Stimulated activated CD4-positive, alpha-beta T cell treated with anti-CD3 and anti-CD28 coated beads, Interleukin-1b, Interleukin-23, amount 100 ng/mL, for 48 hours (primary cell): ENCODE results near the gene FAM162B.
"Not testable (repeated sequence)": the region's sequence is repeated elsewhere in the genome, so short reads cannot be mapped to it uniquely, and the experiment has no call there.

Source experiments
- DNase-seq: peaks from one replicate; pipeline ENCODE4 v3.0.0-alpha.2; 2020

FAM162B gene

GRCh38 chr6:116714761-116715160 lies 50.8 kb downstream of the FAM162B start:
- DNase-seq: no peak

DNA sequence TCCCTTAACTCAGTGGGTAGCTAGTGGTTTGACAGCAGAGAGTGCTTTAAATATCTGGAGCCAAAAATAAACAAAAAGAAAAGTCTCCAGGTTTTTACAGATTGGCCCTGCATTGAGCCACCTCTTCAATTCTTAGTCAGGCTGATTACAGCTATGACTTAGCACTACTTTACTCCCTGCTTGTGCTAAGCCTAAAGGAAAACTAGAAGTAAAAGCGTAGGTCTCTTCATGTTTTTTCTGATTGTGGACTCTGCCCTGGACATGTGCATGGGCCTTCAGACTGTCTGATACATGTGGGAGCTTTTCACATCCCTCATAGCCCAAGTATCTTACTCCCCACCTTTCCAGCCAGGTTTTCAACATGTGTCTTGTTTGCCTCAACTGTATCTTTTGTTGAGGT lies 51.2 kb downstream of the FAM162B start:
- DNase-seq: no peak

DNA sequence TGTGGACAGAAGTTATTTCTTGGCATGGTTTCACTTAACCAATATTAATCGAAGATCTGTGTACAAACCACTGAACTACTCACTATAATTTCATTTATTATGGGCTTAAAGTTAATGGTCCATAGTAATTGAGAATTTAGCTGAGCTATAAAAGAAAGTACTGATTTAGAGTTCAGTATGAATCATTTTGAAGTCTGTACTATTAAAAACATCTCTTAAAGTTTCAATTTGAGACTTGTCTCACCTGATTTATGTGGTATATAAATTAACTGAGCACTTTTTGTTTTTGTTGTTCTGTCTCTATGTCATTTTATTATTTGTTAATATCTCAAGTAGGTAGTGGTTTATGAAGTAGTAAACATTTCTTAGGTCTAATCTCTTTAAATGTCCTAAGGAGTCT lies 59.6 kb downstream of the FAM162B start:
- no peak for DNase-seq

DNA sequence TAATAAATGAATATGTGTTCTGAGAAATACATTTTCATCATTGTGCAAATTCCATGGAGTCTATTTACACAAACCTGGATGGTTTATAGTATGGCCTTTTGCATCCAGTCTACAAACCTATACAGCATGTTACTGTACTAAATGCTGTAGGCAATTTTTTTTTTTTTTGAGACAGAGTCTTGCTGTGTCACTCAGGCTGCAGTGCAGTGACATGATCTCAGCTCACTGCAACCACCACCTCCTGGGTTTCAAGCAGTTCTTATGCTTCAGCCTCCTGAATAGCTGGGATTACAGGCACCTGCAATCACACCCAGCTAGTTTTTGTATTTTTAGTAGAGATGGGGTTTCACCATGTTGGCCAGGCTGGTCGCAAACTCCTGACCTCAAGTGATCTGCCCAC lies 61.6 kb downstream of the FAM162B start:
- not testable (repeated sequence) for DNase-seq
